ENCODE results near the gene NAA80. TPM values are rescaled to one million over a fixed set of nuclear protein-coding genes. Genes with fewer than 3 reads are reported as not detected.

NAA80 gene
- total and polyA plus RNA-seq, 2 of the 8 experiments (the other 6 are each of a cell fraction or from before 2014, with no cell fraction given) = 11.3 to 16.7 TPM

DNA sequence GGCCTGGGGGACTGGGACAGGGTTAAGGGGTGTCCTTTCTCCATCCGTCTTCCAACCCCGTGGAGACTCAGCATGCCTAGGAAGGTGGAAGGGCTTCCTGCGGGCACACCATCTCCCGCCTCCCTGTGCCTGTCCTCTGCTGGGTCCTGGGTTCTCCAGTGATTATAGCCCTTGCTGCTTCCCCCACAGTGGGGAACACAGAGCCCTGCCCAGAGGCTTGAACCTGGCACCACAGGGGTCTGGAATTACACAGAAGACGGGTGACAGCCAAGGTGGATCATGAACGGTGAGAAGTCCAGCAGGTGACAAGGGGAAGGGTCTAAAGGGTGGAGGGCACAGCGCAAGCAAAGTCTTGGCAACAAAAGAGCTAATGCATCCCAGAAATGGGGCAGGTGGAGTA is 36.4 kb downstream of the NAA80 start:
- H2BK12ac ChIP-seq (ENCODE audit: low read depth, low read length) = 0 out of 2 replicates have a peak overlapping the region, but pooled peaks have one; percentile 22
- peaks cover 4% of the 10 kb centered on the region; the same call in 1 of the 2 replicates for H3K23me2 ChIP-seq (ENCODE audit: low read depth, low read length)
- no peak overlapping the region for H3K56ac ChIP-seq (replicated peaks; ENCODE audit: insufficient read length, low read depth, low read length)
- H3K27me3 ChIP-seq (replicated peaks in 1 of 4; ENCODE audit: control insufficient read depth in 3 of 4, extremely low read depth in 1 of 4, insufficient read depth in 3 of 4, low read length in 3 of 4) = no peaks in the 10 kb centered on the region; a peak in 2 of 7 replicates
- no peaks in the 10 kb centered on the region for H3K9me3 ChIP-seq (ENCODE audit: insufficient read depth in 2 of 2, low read depth in 1 of 2, low read length in 1 of 2)
- no peak overlapping the region for H3K4me2 ChIP-seq (ENCODE audit: insufficient read depth in 1 of 2, low read depth in 2 of 2, low read length in 2 of 2)
- CTCF ChIA-PET (ENCODE audit: partially characterized antibody) = interaction anchor here (0.6 to 53.5 kb wide), 10 partner anchors 9 to 142 kb away, joined by 3 to 2149 read pairs (median 16); partner anchors contain the start of genes GNAI2, GNAT1, LSMEM2 and SLC38A3
- peak overlapping the region; percentile 20 for H4K91ac ChIP-seq (replicated peaks; ENCODE audit: insufficient read length, low read length)
- no peaks in the 10 kb centered on the region for H3K79me2 ChIP-seq (ENCODE audit: control insufficient read depth in 1 of 2, insufficient read depth in 2 of 2, low read length in 2 of 2)
- no peak overlapping the region for H3K4ac ChIP-seq (replicated peaks; ENCODE audit: insufficient read length, low read depth, low read length)
- 0 out of 2 replicates have a peak overlapping the region, but pooled peaks have one; percentile 3 for H2BK15ac ChIP-seq (ENCODE audit: low read length)
- no peak overlapping the region for H3K14ac ChIP-seq (ENCODE audit: insufficient read length)
- peaks cover 0 to 48% (median 38%) of the 10 kb centered on the region in 4 experiments; a peak in 6 of 7 replicates for H3K4me1 ChIP-seq (replicated peaks in 1 of 4; ENCODE audit: control insufficient read depth in 3 of 4, insufficient read depth in 4 of 4, low read length in 3 of 4)
- H2AK5ac ChIP-seq (ENCODE audit: low read depth, low read length) = 0 out of 2 replicates have a peak overlapping the region, but pooled peaks have one; percentile 17
- POLR2A ChIA-PET (ENCODE audit: partially characterized antibody) = interaction anchor here (0.7 to 3.2 kb wide), 4 partner anchors 13 to 78 kb away, joined by 3 to 17 read pairs (median 8); partner anchors contain the start of genes LSMEM2 and RASSF1
- peaks cover 0 to 2% of the 10 kb centered on the region in 2 experiments for H4K20me1 ChIP-seq (replicated peaks in 1 of 2; ENCODE audit: control insufficient read depth in 1 of 2, insufficient read depth in 2 of 2, low read length in 2 of 2)
- H2BK20ac ChIP-seq (ENCODE audit: low read length) = peak overlapping the region; percentile 53; the same call in 1 of the 2 replicates
- no peak overlapping the region for H2BK5ac ChIP-seq (ENCODE audit: low read depth, low read length)
- 92% methylated on average over 7 of the region's 7 CpGs; no CpG with 5 or more reads in 1 of the 2 experiments for WGBS, 2 experiments (ENCODE audit: extremely low coverage in 1 of 2, insufficient coverage in 1 of 2, insufficient read length in 1 of 2, insufficient replicate concordance in 2 of 2, low coverage in 1 of 2, low lambda C conversion rate in 2 of 2, missing lambda C conversion rate in 1 of 2)
- H2BK120ac ChIP-seq (replicated peaks; ENCODE audit: low read depth, low read length) = no peak overlapping the region
- no peak overlapping the region for H3K4me3 ChIP-seq (ENCODE audit: extremely low read depth in 1 of 4, insufficient read depth in 2 of 4, low read depth in 3 of 4, low read length in 4 of 4)
- H3K36me3 ChIP-seq (ENCODE audit: control insufficient read depth in 2 of 4, insufficient read depth in 4 of 4, low read length in 3 of 4) = peaks cover under 1 to 5% (median 2%) of the 10 kb centered on the region in 4 experiments; a peak in 4 of 8 replicates
- no peak overlapping the region for H4K5ac ChIP-seq (ENCODE audit: insufficient read length, low read depth, low read length)
- TF ChIP-seq SUZ12 (IDR thresholded peaks at IDR 0.05; ENCODE audit: low read length) (no peak), RAD21 (IDR thresholded peaks at IDR 0.05 in 1 of 2, conservative IDR thresholded peaks at IDR 0.05 in 1 of 2; ENCODE audit: low read depth in 2 of 2, low read length in 2 of 2) (no peak), ZNF274 (IDR thresholded peaks at IDR 0.05; ENCODE audit: borderline replicate concordance, extremely low read depth, low read length) (no peak), TAF1 (IDR thresholded peaks at IDR 0.05; ENCODE audit: low read depth, low read length) (no peak), ASH2L (IDR thresholded peaks at IDR 0.05; ENCODE audit: low read length) (no peak), TEAD4 (IDR thresholded peaks at IDR 0.05; ENCODE audit: low read depth, low read length) (no peak), TBP (IDR thresholded peaks at IDR 0.05; ENCODE audit: low read depth, low read length) (no peak), CTBP2 (IDR thresholded peaks at IDR 0.05; ENCODE audit: borderline replicate concordance, insufficient read depth, insufficient read length, low read length) (no peak)
- no peaks in the 10 kb centered on the region for H3K79me1 ChIP-seq (ENCODE audit: low read depth, low read length)
- no peak overlapping the region for H3K27ac ChIP-seq (ENCODE audit: low read depth, low read length)
- no peak for DNase-seq (ENCODE audit: low read depth in 1 of 2, low spot score in 2 of 2)
- no peak overlapping the region for H3K9ac ChIP-seq (replicated peaks in 1 of 4; ENCODE audit: extremely low read depth in 1 of 4, low read depth in 3 of 4, low read length in 3 of 4)
- no peak overlapping the region for H3K18ac ChIP-seq (ENCODE audit: extremely low read depth, low read length)
- no peak overlapping the region for H2AFZ ChIP-seq (ENCODE audit: low read length)
- FAIRE-seq = no peak
- H3K23ac ChIP-seq (ENCODE audit: insufficient read length) = no peak overlapping the region
- no peak overlapping the region for H4K8ac ChIP-seq (ENCODE audit: extremely low read depth, insufficient read depth, low read length)

Measured in H1 (cell line).